ENCODE data around the gene RHBDL1.

GRCh38 chr16:637081-638018 lies 38.1 kb upstream of the RHBDL1 start:
- TF ChIP-seq TAF1 (IDR thresholded peaks at IDR 0.05; ENCODE audit: borderline replicate concordance, insufficient read depth, low read length) (no peak), POLR2AphosphoS5 (IDR thresholded peaks at IDR 0.05; ENCODE audit: low read depth, low read length) (no peak)

Measured in PFSK-1 (cell line).